M059J (cell line): ENCODE data around the gene KCNAB2. TPM values are rescaled to one million over a fixed set of nuclear protein-coding genes. Genes with fewer than 3 reads are reported as not detected.

Source experiments
- DNase-seq: peaks from one replicate; pipeline ENCODE4 v3.0.0-alpha.2; 2012; ENCODE audit warnings: low read depth
- total RNA-seq: library from RNA; depleted of rRNA; stranded (reverse); fragments of >200 nt; shearing (Covaris generic); gene quantifications from 2 replicates; pipeline ENCODE4 v1.2.3, GENCODE V29; 2014

Gene KCNAB2
- total RNA-seq, 1 experiment from 2014 or later = 13.7 TPM

DNA sequence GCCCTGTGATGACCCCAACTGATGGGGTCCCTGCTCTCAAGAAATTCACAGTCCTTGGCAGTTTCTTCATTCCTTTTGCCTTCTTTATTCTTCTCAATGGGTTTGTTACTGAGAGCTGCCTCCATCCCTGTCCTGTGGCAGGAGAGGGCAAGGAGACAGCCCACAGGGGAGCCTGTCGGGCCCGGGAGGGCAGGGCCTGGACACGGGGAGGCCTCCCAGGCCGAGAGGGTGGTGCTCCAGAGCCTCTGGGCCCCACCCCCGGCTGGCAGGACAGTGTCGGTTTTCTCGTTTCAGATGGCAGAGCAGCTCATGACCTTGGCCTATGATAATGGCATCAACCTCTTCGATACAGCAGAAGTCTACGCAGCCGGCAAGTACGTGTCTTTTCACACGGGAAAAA, 36.2 kb downstream of the KCNAB2 start:
- DNase-seq = no peak

DNA sequence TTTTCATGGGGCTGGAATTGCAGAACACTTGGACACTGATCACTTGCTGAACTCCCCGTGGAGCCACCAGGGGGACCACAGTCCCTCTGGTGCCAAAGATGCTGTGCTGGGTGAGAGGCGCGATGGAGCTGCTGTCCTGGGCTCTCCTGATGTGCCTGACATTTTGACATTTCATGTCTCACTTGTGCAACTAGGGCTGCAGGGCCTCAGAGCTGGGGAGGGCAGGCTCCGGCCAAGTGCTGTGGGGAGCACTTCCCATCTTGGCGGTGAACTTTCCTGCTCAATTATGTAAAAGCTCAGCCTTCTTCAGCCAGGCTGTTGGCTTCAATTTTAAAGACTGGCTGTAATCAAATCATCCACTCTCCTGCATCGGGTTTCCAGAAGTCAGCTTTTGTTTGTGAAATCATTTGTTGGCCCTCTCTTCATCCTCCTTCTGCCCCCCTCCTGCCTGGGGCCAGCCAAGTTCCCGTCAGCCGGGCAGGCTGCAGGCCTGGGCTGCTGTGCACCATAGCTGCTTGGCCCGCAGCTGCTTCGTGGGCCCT, 36.8 kb downstream of the KCNAB2 start:
- no peak for DNase-seq

DNA sequence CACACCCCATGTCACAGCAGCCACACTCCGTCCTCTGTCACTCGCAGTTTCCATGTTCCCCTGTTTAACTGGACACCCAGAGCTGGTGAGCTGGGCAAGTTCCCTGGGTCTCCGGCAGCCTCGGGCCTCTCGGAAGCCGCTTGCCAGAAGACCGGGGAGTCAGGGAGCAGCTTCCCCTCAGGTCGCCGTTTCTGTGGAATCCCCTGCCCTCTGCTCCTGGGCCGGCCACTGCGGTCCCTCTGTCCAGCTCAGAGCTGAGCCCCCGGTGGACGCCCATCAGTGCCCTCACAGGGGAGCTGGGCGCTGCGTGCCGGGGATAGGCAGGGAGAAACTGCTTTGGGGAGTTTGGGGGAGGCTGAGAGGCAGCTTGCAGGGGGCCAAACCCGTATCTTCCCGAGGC, 37.7 kb downstream of the KCNAB2 start:
- DNase-seq = no peak

DNA sequence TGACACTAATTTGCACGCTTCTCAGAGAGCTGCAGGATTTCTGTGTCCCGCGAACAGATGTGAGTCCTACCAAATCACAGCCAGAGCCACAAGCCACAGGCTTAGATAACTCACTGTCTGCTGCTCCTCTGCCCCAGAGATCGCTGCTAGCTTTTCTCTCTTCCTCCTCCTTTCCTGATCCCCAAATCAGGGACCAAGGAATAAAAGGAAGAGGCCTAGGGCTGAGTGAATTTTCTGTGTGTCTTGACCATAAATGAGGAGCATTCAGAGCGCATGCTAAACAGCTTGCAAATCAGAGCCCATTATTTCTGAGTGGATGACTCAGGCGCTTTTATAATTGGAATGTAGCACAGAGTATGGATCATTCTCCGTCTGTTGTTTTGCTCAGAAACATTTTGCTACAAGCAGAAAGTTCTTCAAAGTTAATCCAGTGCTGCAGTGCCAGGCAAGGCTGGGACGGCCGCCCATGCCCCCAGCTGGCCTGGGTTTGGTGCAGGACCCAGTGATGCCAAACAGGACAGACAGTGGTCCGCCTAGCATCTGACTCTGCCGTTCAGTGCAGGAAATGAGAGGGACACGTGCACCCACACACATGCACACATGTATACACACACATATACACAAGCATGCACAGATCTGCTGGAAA, 38.2 kb downstream of the KCNAB2 start:
- DNase-seq = no peak

DNA sequence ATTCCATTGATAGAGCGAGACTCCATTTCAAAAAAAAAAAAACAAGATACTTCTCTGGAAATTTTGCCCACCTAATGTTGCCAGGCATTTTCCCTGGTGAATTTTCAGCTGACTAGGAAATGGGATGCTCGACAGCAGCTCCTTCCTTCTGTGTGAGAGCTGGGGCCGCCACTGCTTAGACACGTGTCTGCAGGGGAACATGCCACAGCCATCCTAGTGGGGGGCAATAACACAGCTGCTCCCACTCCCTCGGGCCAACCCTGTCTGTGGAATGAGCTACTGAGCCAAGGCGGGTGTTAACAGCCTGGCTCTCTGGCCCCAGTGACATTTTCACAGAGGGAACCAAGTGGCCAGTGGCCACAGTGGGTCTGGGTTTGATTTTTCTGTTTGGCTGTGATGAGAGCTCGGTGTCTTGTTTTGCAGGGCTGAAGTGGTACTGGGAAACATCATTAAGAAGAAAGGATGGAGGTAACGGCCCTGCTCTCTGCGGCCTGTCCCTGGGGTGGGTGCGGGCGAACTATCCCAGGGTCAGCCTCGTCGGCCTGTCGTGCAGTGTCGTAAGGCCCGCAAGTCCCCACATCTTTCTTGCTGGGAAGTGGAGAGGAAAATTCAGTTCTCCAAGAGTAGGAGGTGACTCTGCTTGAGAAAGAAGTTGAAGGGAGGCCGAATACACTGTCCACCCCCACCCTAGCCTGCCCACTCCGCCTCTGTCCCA, 39.2 kb downstream of the KCNAB2 start:
- DNase-seq = no peak

DNA sequence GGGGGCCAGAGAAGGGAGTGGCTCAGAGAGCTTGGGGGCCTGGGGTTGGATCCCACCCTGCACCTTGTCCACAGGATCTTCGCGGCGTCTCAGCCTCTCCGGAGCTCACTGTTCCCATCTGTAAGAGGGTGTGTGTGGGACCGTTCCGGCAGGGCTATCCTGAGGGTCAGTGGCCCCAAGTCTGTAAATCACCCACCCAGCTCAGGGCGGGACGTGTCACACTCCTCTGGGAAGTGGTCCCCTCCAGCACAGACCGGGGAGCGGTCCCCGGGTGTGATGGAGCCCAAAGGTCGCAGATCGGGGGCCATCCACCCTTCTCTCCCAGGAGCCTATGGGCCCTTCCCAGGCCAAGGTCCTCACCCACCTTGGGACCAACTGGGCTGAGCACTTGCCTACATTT, 40.0 kb downstream of the KCNAB2 start:
- DNase-seq = no peak

DNA sequence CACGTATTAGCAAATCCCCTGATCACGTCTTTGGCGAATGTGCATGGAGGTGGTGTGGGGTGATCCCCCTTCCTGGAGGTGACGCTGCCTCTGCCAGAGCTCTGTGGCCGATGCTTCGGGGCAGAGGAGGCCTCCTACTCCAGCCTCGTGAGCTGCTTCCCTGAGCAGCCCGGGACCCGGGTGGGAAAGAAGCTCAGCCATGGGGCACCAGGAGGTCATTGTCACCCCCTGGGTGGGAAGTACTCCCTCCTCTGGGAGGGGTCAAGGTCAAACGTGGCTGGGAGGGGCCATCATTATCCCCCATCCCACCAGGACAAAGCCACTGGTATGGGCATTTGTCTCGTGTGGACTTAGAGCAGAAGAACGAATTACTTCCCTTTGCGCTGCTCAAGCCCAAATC, 40.7 kb downstream of the KCNAB2 start:
- DNase-seq = no peak

DNA sequence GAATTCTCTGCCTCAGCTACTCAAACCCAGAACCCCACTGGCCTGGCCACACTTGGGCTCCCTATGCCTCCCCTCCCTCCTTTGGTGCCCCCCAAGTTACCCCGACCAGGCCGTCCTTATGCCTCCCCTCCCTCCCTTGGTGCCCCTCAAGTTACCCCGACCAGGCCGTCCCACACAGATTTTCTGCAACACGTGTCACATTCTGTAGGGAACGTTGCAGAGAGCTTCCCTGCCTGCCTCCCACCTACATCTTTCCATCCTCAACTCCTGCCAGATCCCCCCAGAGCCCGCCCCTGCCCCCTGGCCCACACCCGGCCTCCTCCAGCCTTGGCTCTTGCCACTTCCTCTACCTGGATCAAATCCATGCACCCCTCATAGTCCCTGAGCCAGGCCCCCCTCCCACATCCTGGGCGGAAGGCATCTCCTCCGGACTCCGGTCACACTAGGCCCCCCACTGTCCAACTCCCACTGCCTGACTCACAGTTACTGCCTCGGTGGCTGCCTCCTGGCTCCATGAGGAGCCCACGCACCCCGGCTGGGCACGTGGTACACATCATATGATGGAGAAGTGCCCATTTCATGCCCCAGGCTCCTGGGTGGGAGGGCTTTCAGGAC, 41.2 kb downstream of the KCNAB2 start:
- no peak for DNase-seq

DNA sequence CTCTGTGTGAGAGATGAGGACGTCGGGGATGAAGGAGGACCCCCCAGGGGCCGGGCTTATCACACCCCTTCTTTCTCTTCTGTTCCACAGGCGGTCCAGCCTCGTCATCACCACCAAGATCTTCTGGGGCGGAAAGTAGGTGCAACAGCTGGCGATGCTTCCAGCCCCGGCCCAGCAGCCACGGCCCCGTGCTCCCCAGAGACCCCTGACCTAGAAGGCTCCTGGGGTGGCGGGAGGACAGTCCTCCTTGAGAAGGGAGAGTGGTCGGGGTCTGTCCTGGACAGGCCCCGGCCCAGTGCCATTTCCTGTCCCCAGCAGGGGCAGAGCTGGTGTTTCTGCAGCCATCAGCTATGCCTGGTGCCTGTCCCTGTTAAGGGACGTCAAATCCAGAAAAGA, 41.7 kb downstream of the KCNAB2 start:
- DNase-seq = no peak

DNA sequence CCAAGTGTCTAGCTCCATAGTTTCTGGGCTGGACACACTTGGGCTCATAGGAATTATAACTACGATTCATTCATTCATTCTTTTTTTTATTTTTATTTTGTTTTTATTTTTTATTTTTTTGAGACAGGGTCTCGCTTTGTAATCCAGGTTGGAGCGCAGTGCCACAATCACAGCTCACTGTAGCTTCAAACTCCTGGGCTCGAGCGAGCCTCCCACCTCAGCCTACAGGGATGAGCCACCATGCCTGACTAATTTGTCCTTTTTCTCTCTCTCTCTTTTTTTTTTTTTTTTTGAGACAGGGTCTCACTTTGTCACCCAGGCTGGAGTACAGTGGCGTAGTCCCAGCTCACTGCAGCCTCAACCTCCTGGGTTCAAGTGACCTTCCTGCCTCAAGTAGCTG, 42.3 kb downstream of the KCNAB2 start:
- no peak for DNase-seq

DNA sequence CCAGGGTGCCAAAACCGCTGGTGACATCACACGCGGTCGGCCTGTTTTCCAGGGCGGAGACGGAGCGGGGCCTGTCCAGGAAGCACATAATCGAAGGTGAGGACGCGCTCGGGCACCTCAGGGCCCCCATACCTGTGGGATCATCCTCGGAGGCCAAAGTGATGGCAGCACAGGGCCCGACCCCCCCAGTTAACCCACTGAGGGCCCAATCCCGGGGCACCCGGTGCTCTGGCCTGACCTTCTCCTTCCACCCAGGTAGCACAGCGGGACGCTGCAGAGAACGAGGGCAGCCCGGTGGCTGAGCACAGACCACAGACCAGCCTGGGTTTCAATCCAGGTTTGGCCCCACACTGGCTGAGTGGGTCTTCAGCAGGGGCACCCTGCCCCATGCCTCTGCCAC, 43.3 kb downstream of the KCNAB2 start:
- no peak for DNase-seq

DNA sequence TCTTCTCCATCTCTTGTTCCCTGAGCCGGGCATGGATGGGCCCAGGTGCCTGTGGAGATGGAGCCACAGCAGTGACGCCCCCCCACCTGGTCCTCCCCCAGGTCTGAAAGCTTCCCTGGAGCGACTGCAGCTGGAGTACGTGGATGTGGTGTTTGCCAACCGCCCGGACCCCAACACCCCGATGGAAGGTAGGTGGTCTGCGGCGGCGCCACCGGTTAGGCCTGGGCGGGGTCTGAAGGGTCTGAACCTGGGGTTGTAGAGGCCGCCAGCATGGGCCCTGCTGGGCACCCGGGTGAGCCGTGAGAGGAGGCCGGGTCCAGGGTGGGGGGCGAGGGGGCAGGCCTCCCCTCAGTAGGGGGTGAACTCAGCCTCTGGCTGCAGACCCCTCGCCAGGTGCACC, 44.6 kb downstream of the KCNAB2 start:
- DNase-seq = no peak

DNA sequence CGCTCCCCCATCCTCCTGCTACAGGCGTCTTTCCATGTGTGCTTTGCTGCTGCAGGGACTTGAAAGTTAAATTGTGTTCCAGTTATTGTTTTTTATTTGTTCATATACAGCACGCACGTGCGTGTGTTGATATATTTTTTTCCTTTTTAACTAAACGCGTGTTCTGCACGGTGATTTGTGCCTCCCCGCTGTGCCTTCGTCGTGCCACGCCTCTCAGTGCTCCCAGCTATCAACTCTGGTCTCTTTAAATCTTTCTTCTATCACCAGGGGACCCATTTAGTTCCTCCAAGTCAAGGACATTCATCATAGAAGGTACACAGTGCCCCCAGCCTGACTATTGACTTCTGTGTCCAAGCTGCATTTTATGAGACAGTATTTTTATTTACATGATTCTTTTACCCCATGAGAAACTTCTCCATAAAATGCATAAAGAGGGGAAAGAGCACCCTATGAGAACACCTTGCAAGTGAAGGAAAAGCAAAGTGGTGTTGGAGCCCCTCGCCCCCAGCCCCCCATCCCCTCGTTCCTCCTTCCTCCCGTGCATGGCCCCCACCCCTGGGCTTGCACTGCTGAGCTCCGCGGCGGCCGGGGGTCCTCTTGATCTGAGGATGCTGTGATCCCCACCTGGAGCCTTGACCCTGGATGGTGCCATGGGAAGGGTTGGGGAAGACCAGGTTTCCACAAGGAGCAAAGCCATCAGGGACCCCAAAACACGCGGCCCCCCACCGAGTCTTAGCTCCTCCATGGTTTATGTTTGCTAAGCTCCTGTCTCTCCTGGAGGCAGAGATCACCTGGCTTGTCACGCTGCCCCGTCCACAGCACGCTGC, 45.5 kb downstream of the KCNAB2 start:
- no peak for DNase-seq

DNA sequence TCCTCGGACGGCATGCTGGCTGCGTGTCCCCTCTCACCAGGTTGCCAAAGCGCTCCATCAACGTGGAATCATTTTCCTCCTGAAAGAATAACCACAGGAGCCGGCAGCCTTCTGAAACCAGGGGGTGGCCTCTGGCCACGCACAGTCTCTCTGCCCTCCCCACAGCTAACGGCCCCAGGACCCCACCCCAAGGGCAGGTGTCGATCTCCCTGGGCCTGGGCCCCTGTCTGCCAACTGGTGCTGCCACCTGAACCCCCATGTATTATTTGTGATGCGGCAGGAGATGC, 46.1 kb downstream of the KCNAB2 start:
- no peak for DNase-seq

DNA sequence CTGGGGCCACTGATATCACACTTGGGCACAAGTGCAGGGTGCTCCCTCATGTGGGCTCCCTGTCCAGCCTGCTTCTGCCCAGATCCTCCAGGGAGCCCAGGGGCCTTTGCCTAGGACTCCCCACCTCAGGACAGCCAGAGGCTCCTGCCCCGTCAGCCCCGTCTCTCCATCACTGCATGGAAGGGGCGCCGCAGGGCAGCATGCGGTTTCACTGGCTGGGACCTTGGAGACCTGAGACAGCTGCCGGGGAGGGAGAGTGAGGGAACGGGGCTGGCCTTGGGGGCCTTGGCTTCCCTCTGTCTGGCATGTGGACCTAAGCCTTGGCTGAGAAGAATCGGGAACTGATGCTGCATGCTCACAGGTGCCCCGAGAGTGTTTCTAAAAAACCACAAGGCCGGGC, 46.5 kb downstream of the KCNAB2 start:
- no peak for DNase-seq

DNA sequence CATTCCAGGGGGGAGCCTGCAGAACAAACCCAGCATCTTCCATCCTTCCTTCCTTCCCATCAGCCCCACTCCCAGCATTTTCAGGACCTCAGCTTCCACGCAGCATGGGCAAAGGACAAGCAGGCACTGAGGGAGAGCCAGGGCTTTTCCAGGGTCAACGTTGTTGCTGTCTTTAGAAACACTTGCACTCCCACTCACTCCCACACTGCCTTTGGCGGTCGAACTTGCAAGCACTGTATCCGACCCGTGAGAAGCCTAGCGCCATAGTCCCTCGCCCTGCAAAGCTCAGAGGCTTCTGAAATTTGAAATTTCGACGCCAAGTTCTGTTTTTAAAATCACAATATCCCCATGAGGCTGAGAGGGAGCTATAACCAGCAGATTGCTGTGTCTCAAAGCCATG, 47.4 kb downstream of the KCNAB2 start:
- DNase-seq = no peak

DNA sequence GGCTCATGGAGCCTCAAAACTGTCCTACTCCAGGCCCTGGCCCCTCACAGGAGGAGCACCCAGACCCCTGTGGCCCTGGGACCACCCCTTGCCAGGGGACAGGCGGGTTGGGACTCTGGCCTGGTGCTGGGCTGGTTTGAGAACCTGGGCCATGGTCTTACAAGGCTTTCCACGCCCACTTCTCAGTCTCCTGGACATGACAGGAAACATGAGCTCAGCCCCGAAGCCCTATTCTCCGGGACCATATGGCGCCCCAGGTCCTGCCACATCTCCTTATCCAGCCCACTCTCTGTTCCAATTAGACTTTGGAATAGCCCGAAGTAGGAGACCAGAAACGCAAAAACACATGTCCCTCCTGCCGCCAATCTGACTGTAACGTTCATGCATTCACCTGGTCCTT, 47.9 kb downstream of the KCNAB2 start:
- no peak for DNase-seq

DNA sequence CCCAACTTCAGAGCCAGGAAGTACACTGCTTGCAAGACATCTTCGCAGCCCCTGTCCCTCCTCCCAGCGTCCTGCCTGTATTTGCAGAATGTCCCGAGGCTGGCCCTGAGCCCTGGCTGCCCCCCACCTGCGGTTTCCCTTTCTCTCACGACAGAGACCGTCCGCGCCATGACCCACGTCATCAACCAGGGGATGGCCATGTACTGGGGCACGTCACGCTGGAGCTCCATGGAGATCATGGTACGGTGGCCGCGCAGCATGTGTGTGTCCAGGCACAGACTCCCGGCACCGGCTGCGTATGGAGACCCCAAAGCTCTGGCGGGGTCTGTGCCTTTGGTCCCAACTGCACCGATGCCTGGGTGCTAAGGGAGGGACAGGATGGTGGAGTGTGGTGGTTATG, 48.6 kb downstream of the KCNAB2 start:
- DNase-seq = no peak

DNA sequence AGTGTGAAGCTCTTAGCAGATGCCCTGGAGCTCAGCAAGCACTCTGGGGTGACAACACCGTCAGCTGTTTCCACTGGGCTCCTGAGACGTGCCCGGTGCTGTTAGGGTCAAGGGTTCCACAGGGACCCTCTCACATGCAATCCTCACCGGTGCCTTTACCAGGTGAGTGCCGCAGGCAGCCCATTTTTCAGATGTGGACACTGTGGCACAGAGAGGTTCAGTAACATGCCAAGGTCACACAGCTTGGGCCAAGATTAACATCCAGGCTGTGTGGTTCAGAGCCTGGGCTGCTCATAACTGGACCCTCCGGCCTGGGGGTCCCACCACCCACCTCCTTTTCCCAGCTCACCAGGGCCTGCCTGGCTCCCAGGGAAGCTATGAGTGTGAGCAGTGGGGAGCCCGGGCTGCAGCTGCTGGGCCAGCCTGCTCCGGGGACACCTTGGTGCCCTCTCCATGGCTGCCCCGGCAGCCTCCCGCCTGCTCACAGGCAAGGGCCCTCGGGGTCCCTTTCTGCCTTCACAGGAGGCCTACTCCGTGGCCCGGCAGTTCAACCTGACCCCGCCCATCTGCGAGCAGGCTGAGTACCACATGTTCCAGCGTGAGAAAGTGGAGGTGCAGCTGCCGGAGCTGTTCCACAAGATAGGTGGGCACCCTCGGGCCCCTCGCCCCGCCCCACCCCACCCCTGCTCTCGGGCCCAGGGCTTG, 49.3 kb downstream of the KCNAB2 start:
- no peak for DNase-seq

DNA sequence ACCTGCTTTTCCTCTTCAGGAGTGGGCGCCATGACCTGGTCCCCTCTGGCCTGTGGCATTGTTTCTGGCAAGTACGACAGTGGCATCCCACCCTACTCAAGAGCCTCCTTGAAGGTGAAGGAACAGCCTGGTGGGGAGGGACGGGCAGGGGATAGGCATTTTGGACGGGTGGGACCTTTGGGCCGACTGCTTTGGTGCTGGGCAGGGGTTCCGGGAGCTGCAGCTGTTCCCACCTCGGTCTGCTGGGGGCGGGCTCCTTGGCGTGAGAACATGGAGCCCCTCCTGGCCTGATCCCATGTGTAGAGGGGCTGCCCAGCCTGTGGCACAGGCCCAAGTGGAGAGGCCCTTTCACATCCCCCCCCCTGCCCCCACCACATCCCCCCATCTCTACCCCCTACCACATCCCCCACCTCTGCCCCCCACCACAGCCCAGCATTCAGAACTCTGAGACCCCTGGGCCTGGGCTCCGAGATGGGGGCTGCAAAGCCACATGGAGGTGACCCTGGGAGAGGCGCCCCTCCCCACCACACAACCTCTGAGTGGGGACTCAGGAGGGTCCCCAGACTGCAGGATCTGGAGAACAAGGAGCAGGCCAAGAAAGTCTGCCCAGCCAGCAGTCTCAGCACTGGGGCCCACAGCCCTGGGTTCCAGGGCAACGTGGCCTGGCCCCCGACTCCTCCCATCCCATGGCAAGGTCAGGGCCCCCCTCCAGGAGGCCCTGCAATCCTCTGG, 50.0 kb downstream of the KCNAB2 start:
- no peak for DNase-seq
